Sigmoid colon (tissue), 7 donors: ENCODE measurements around the gene NAALADL2. TPM values are rescaled to one million over a fixed set of nuclear protein-coding genes. Genes with fewer than 3 reads are reported as not detected.

ENCODE experiments used
- DNase-seq: peaks from one replicate; pipeline ENCODE4 v3.0.0-alpha.2; 2019
- H3K27ac ChIP-seq, 4 donors: fragments of 200-600 bp; sonication (generic); one replicate each; pipeline ENCODE4 v1.5.1; 2016 to 2019; ENCODE audit warnings: mild to moderate bottlenecking in 1 of 4
- H3K27me3 ChIP-seq, 3 donors: fragments of 200-600 bp; sonication (generic); one replicate each; pipeline ENCODE4 v1.5.1; 2019; ENCODE audit warnings: mild to moderate bottlenecking in 1 of 3
- H3K36me3 ChIP-seq, 4 donors: fragments of 200-600 bp; sonication (generic); one replicate each; pipeline ENCODE4 v1.5.1; 2016 to 2019
- H3K4me1 ChIP-seq, 4 donors: fragments of 200-600 bp; sonication (generic); one replicate each; pipeline ENCODE4 v1.5.1; 2017 to 2019
- H3K4me3 ChIP-seq, 4 donors: fragments of 200-600 bp; sonication (generic); one replicate each; pipeline ENCODE4 v1.5.1; 2017 to 2019; ENCODE audit warnings: mild to moderate bottlenecking in 2 of 4, moderate library complexity in 1 of 4
- H3K9me3 ChIP-seq, 4 donors: fragments of 200-600 bp in 3 of 4; sonication (generic) in 3 of 4; one replicate each; pipeline versions ENCODE4 v1.5.1 to v1.6.1; 2013 to 2019
- EP300 ChIP-seq, 4 donors: sonication (generic); formaldehyde crosslinking; IDR thresholded peaks; one replicate each; pipeline ENCODE4 v1.6.1; 2017; ENCODE audit warnings: antibody characterized with exemption in 4 of 4
- POLR2A ChIP-seq, 2 donors: fragments of 450-650 bp; IDR thresholded peaks; one replicate each; pipeline ENCODE4 v1.6.1; 2016; ENCODE audit warnings: antibody characterized with exemption in 2 of 2, mild to moderate bottlenecking in 2 of 2, moderate library complexity in 2 of 2
- POLR2AphosphoS5 ChIP-seq, 4 donors: sonication (generic); formaldehyde crosslinking; IDR thresholded peaks; one replicate each; pipeline ENCODE4 v1.6.1; 2017; ENCODE audit warnings: antibody characterized with exemption in 4 of 4
- WGBS, 2 donors: extraction: QIAGEN DNeasy Blood & Tissue Kit; methylation state at CpG; one replicate each; pipeline ENCODE4 v1.1.7; 2013; 5-methylcytosine and 5-hydroxymethylcytosine counted together
- intact Hi-C: fragments of 100-400 bp; cut with DNase I; formaldehyde crosslinking; loops from one replicate; pipeline ENCODE4 v1.15.1; 2023
- polyA plus RNA-seq, 3 donors: library from polyadenylated mRNA; stranded (reverse); fragments of 200-250 nt; gene quantifications; one replicate each; pipeline ENCODE4 v1.2.3, GENCODE V29; 2013
- total RNA-seq, 4 donors: library from RNA; depleted of rRNA; stranded (reverse); fragments of >200 nt; gene quantifications; one replicate each; pipeline ENCODE4 v1.1.0, GENCODE V29; 2016
- TF ChIP-seq, protein P1 (sequence below), 4 experiments: fragments of 450-650 bp in 3 of 4; fragments of 200-600 bp in 1 of 4; IDR thresholded peaks; one replicate each; pipeline ENCODE4 v1.5.1; 2016 to 2019; ENCODE audit warnings: antibody characterized with exemption in 4 of 4, mild to moderate bottlenecking in 3 of 4, moderate library complexity in 2 of 4
- donor health status: healthy with polysubstance abuse.
- donor health status: Bipolar disorder and iron deficiency.
- donor health status: healthy.

Gene NAALADL2
- total and polyA plus RNA-seq, 7 donors, result 0.46 to 18.5 (median 6.0) TPM

GRCh38 chr3:175179055-175179454, 319.9 kb downstream of the NAALADL2 start:
- H3K36me3 ChIP-seq, result no peaks in the 10 kb centered on the region

DNA sequence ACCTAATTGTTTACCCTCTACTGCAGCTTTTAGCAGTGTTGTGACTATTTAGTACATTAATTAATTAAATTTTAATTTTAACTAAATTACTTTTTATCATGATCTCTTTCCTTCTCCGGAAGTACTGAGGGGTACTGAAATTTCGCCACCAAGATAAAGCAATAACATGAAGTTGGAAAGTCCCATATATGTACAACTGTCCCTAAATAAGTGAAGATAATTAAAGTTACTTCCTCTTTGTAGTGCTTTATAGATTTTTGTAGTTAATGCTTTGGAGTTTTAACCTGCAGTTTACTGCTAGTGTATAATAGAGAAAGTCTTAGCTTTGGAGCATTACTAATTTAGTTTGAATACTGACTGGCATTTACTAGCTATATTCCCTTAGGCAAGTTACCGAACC, 325.3 kb downstream of the NAALADL2 start:
- TF ChIP-seq, protein P1, sequence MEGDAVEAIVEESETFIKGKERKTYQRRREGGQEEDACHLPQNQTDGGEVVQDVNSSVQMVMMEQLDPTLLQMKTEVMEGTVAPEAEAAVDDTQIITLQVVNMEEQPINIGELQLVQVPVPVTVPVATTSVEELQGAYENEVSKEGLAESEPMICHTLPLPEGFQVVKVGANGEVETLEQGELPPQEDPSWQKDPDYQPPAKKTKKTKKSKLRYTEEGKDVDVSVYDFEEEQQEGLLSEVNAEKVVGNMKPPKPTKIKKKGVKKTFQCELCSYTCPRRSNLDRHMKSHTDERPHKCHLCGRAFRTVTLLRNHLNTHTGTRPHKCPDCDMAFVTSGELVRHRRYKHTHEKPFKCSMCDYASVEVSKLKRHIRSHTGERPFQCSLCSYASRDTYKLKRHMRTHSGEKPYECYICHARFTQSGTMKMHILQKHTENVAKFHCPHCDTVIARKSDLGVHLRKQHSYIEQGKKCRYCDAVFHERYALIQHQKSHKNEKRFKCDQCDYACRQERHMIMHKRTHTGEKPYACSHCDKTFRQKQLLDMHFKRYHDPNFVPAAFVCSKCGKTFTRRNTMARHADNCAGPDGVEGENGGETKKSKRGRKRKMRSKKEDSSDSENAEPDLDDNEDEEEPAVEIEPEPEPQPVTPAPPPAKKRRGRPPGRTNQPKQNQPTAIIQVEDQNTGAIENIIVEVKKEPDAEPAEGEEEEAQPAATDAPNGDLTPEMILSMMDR (IDR thresholded peaks at IDR 0.05), result no peak
- no peak for TF ChIP-seq POLR2A (IDR thresholded peaks at IDR 0.05)
- no peak for TF ChIP-seq POLR2AphosphoS5 (IDR thresholded peaks at IDR 0.05)
- no peak for TF ChIP-seq EP300 (IDR thresholded peaks at IDR 0.05)
- Histone ChIP-seq H3K27me3 (no peaks in the 10 kb centered on the region), H3K9me3 (no peaks in the 10 kb centered on the region), H3K4me3 (no peak overlapping the region), H3K36me3 (no peaks in the 10 kb centered on the region), H3K4me1 (no peaks in the 10 kb centered on the region), H3K27ac (no peak overlapping the region)
- DNase-seq, result no peak
- WGBS, 2 donors, result 89 to 94% methylated on average over 3 of the region's 3 CpGs
- intact Hi-C loops, result no loop called here

More at GRCh38 chr3:175179055-175179454, 319.9 kb downstream of the NAALADL2 start:
- TF ChIP-seq POLR2AphosphoS5 (IDR thresholded peaks at IDR 0.05) (no peak), EP300 (IDR thresholded peaks at IDR 0.05) (no peak), POLR2A (IDR thresholded peaks at IDR 0.05) (no peak)
- TF ChIP-seq, protein P1 (IDR thresholded peaks at IDR 0.05), result no peak
- no peak overlapping the region for H3K27ac ChIP-seq
- intact Hi-C loops, result no loop called here
- DNase-seq, result no peak
- H3K9me3 ChIP-seq, result no peaks in the 10 kb centered on the region
- no peak overlapping the region for H3K4me3 ChIP-seq
- 29 to 62% methylated on average over 1 of the region's 1 CpG for WGBS, 2 donors
- no peaks in the 10 kb centered on the region for H3K4me1 ChIP-seq
- no peaks in the 10 kb centered on the region for H3K27me3 ChIP-seq

DNA sequence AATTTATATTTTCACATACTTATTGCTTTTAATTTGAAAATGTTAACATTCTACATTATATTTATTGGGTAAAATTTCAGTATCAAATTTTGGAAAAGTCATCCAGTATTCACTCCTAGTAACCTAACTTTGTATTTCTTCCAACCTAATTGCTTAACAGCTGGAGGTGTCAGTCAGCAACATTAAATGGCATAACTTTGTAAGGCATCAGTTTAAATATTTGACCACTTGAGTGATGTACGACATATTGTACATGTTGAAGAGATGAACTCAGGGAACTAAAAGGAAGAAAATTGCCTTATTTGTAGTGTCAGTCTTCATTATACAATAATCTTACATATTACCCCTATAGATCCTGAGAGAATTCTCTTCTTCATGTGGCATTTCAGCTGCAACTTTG, 326.8 kb downstream of the NAALADL2 start:
- intact Hi-C loops, result no loop called here
- H3K27ac ChIP-seq, result no peak overlapping the region
- no peak overlapping the region for H3K4me3 ChIP-seq
- WGBS, 2 donors, result 92 to 94% methylated on average over 1 of the region's 1 CpG
- no peak for DNase-seq
- H3K36me3 ChIP-seq, result no peaks in the 10 kb centered on the region
- H3K9me3 ChIP-seq, result no peaks in the 10 kb centered on the region
- H3K27me3 ChIP-seq, result no peaks in the 10 kb centered on the region
- no peak for TF ChIP-seq POLR2A (IDR thresholded peaks at IDR 0.05)
- TF ChIP-seq EP300 (IDR thresholded peaks at IDR 0.05), result no peak
- no peak for TF ChIP-seq POLR2AphosphoS5 (IDR thresholded peaks at IDR 0.05)
- TF ChIP-seq, protein P1 (IDR thresholded peaks at IDR 0.05), result no peak
- no peaks in the 10 kb centered on the region for H3K4me1 ChIP-seq

- H3K4me3 ChIP-seq, result no peak overlapping the region
- no peak overlapping the region for H3K27ac ChIP-seq
- H3K9me3 ChIP-seq, result no peaks in the 10 kb centered on the region
- no peak for DNase-seq
- intact Hi-C loops, result no loop called here
- 78 to 93% methylated on average over 3 of the region's 3 CpGs for WGBS, 2 donors
- TF ChIP-seq POLR2AphosphoS5 (IDR thresholded peaks at IDR 0.05) (no peak), EP300 (IDR thresholded peaks at IDR 0.05) (no peak), POLR2A (IDR thresholded peaks at IDR 0.05) (no peak)
- TF ChIP-seq, protein P1 (IDR thresholded peaks at IDR 0.05), result no peak
- H3K4me1 ChIP-seq, result no peaks in the 10 kb centered on the region
- no peaks in the 10 kb centered on the region for H3K27me3 ChIP-seq
- H3K36me3 ChIP-seq, result no peaks in the 10 kb centered on the region
These were observed 327.4 kb downstream of the NAALADL2 start for GRCh38 chr3:175186511-175186910.

GRCh38 chr3:175187586-175187985, 328.5 kb downstream of the NAALADL2 start:
- TF ChIP-seq, protein P1 (IDR thresholded peaks at IDR 0.05), result no peak
- TF ChIP-seq POLR2AphosphoS5 (IDR thresholded peaks at IDR 0.05) (no peak), EP300 (IDR thresholded peaks at IDR 0.05) (no peak), POLR2A (IDR thresholded peaks at IDR 0.05) (no peak)
- no peak overlapping the region for H3K4me3 ChIP-seq
- DNase-seq, result no peak
- 81 to 82% methylated on average over 2 of the region's 2 CpGs for WGBS, 2 donors
- no peaks in the 10 kb centered on the region for H3K4me1 ChIP-seq
- H3K36me3 ChIP-seq, result no peaks in the 10 kb centered on the region
- H3K27me3 ChIP-seq, result no peaks in the 10 kb centered on the region
- intact Hi-C loops, result no loop called here
- H3K9me3 ChIP-seq, result no peaks in the 10 kb centered on the region
- H3K27ac ChIP-seq, result no peak overlapping the region
